Measurements from ENCODE around the gene ADARB1.

The ADARB1 gene

DNA sequence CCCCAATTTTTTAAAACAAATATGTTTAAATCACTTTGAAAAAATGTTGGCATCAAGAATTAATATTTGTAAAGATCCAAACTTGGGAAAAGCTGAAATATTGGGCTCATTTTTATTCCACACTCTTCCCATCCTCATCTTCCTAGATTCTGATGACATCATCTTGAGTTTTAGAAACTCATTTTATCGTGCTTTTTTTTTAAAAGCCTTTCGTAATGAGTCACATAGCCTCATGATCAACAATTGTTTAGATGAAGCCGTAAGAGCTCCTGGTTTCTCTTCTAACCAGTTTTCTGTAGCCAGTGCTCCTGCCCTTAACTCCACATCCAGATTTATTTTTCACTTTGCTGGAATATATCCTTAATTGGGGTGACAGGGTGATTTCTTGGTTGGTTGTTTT, 134.7 kb downstream of the ADARB1 start:
- Histone ChIP-seq H3K36me3 (ENCODE audit: insufficient read depth, insufficient read length, low read length) (peaks cover 31% of the 10 kb centered on the region), H3K27me3 (ENCODE audit: insufficient read depth, insufficient read length) (no peaks in the 10 kb centered on the region), H3K9ac (ENCODE audit: insufficient read length, low read depth) (no peak overlapping the region), H3K9me3 (ENCODE audit: insufficient read depth, low read length) (no peaks in the 10 kb centered on the region), H3K4me3 (ENCODE audit: insufficient read length, low read depth) (no peak overlapping the region), H3K4me1 (ENCODE audit: insufficient read depth, insufficient read length) (peaks cover 8% of the 10 kb centered on the region)
- no peak for DNase-seq (ENCODE audit: low read depth, low spot score)
- TF ChIP-seq ZNF274 (IDR thresholded peaks at IDR 0.05; ENCODE audit: low read depth, low read length), result no peak
- TF ChIP-seq SUZ12 (IDR thresholded peaks at IDR 0.05; ENCODE audit: extremely low read depth, insufficient read depth, insufficient read length), result no peak
- TF ChIP-seq YY1 (IDR thresholded peaks at IDR 0.05; ENCODE audit: insufficient read depth, insufficient read length), result no peak

DNA sequence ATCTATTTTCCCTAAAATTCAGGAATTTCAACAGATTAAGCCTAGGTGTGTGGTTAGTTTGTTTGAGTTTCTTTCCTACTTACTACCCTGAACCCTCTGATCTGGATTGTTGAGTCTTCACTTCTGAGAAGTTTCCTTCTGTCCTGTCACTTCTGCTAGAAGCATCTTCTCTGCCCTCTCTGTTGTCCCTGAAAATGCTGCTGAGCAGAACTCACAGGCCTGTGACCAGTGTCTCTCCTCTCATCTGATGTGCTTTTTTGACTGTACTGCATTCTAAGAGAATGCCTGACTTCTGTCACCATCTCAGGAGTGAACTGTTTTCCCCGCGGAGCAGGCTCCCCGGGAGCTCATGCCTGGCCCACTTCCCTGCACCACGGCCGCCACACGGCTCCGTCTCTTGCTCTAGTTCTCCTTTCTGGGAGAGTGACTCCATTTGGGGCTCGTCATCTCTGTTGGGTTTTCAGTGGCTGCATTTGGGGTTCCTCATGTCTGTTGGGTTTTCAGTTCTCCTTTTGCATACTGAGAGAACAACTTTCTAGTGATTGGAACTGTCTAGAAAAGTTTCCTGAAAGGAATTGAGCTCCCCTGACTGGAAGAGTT, 135.4 kb downstream of the ADARB1 start:
- no peaks in the 10 kb centered on the region for H3K27me3 ChIP-seq (ENCODE audit: insufficient read depth, insufficient read length)
- peaks cover 8% of the 10 kb centered on the region for H3K4me1 ChIP-seq (ENCODE audit: insufficient read depth, insufficient read length)
- no peak for TF ChIP-seq YY1 (IDR thresholded peaks at IDR 0.05; ENCODE audit: insufficient read depth, insufficient read length)
- no peak for TF ChIP-seq ZNF274 (IDR thresholded peaks at IDR 0.05; ENCODE audit: low read depth, low read length)
- TF ChIP-seq SUZ12 (IDR thresholded peaks at IDR 0.05; ENCODE audit: extremely low read depth, insufficient read depth, insufficient read length), result no peak
- no peak for DNase-seq (ENCODE audit: low read depth, low spot score)
- peaks cover 4% of the 10 kb centered on the region; the same call in 1 of the 2 replicates for H3K9me3 ChIP-seq (ENCODE audit: insufficient read depth, low read length)
- H3K36me3 ChIP-seq (ENCODE audit: insufficient read depth, insufficient read length, low read length), result peaks cover 24% of the 10 kb centered on the region
- no peak overlapping the region for H3K4me3 ChIP-seq (ENCODE audit: insufficient read length, low read depth)
- H3K9ac ChIP-seq (ENCODE audit: insufficient read length, low read depth), result no peak overlapping the region

DNA sequence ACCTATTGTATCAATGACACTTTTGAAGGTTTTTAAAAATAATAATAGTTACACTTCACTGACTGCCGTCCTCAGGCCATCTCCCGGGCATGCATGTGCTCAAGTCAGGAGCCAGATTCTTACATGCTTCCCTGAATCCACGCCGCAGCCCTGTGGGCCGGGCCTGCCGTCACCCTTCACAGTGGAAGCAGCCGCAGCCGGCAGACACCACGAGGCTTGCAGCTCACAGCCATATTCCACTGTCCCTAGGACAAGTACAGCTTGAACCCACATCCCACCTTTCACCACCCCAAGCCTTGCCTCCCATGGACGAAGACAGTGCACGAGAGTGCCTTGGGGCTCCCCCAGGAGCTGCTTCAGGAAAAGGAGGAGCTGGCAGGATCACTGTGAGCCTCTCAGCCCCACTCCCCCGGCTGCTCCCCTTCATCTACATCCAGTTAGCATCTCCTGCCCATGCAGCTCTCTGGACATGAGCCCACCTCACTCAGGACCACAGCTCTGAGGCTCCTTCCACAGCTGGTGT, 136.1 kb downstream of the ADARB1 start:
- peaks cover 6% of the 10 kb centered on the region for H3K9me3 ChIP-seq (ENCODE audit: insufficient read depth, low read length)
- no peak overlapping the region for H3K4me3 ChIP-seq (ENCODE audit: insufficient read length, low read depth)
- peaks cover 18% of the 10 kb centered on the region for H3K36me3 ChIP-seq (ENCODE audit: insufficient read depth, insufficient read length, low read length)
- H3K4me1 ChIP-seq (ENCODE audit: insufficient read depth, insufficient read length), result peaks cover 8% of the 10 kb centered on the region
- no peaks in the 10 kb centered on the region for H3K27me3 ChIP-seq (ENCODE audit: insufficient read depth, insufficient read length)
- no peak overlapping the region for H3K9ac ChIP-seq (ENCODE audit: insufficient read length, low read depth)
- no peak for DNase-seq (ENCODE audit: low read depth, low spot score)
- TF ChIP-seq YY1 (IDR thresholded peaks at IDR 0.05; ENCODE audit: insufficient read depth, insufficient read length), result no peak
- TF ChIP-seq ZNF274 (IDR thresholded peaks at IDR 0.05; ENCODE audit: low read depth, low read length), result no peak
- TF ChIP-seq SUZ12 (IDR thresholded peaks at IDR 0.05; ENCODE audit: extremely low read depth, insufficient read depth, insufficient read length), result no peak

DNA sequence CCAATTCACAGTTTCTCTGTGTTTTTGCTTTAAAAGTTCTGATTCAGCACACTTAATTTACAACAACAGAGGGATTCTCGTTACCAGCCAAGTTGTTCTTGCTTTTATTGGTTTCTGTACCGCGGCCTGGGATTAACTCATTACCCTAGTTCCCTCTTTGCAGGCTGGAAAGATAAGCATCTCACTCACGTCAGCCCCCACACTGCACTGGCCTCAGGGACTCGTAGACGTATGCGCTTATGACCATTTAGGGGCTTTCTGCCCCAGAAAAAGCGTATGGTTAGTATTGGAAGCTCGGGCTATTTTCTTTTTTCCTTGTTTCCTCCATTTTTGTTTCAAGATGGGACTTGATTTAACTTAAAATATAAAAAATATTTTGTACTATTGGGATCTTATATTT, 137.3 kb downstream of the ADARB1 start:
- no peak for TF ChIP-seq SUZ12 (IDR thresholded peaks at IDR 0.05; ENCODE audit: extremely low read depth, insufficient read depth, insufficient read length)
- no peak for TF ChIP-seq YY1 (IDR thresholded peaks at IDR 0.05; ENCODE audit: insufficient read depth, insufficient read length)
- no peak for TF ChIP-seq ZNF274 (IDR thresholded peaks at IDR 0.05; ENCODE audit: low read depth, low read length)

DNA sequence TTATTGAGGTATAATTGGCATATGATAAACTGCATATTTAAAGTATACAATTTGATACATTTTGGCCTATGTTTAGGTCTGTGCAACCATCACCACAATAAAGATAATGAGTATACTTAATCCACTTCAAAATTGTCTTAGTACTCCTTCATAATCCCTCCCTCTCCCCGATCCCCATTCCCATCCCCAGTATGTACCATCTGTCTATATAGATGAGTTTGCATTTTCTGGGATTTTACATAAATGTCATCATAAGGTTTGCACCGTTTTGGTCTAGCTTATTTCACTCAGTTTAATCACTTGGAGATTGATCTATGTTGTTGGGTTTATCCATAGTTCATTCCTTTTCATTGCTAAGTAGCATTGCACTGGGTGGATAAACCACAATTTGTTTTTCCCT, 139.0 kb downstream of the ADARB1 start:
- DNase-seq (ENCODE audit: low read depth, low spot score), result no peak
- TF ChIP-seq SUZ12 (IDR thresholded peaks at IDR 0.05; ENCODE audit: extremely low read depth, insufficient read depth, insufficient read length) (no peak), YY1 (IDR thresholded peaks at IDR 0.05; ENCODE audit: insufficient read depth, insufficient read length) (no peak), ZNF274 (IDR thresholded peaks at IDR 0.05; ENCODE audit: low read depth, low read length) (no peak)

More for the DNA sequence above, 137.3 kb downstream of the ADARB1 start:
- Histone ChIP-seq H3K36me3 (ENCODE audit: insufficient read depth, insufficient read length, low read length) (peaks cover 18% of the 10 kb centered on the region), H3K4me1 (ENCODE audit: insufficient read depth, insufficient read length) (peaks cover 8% of the 10 kb centered on the region), H3K27me3 (ENCODE audit: insufficient read depth, insufficient read length) (no peaks in the 10 kb centered on the region), H3K9me3 (ENCODE audit: insufficient read depth, low read length) (peaks cover 14% of the 10 kb centered on the region), H3K9ac (ENCODE audit: insufficient read length, low read depth) (no peak overlapping the region), H3K4me3 (ENCODE audit: insufficient read length, low read depth) (no peak overlapping the region)
- no peak for DNase-seq (ENCODE audit: low read depth, low spot score)

DNA sequence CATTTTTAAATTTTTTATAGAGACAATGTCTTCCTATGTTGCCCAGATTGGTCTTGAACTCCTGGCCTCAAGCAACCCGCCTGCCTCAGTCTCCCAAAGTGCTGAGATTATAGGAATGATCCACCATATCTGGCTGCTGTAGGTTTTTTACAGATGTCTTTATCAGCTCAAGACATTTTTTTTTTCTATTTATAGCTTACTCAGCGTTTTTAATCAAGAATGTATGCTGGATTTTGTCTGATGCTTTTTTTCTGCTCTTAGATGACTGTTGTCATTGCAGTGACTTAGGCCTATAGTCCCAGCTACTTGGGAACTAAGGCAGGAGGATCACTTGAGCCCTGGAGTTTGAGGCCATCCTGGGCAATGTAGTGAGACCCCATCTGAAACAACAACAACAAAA, 140.8 kb downstream of the ADARB1 start:
- Histone ChIP-seq H3K4me3 (ENCODE audit: insufficient read length, low read depth) (no peak overlapping the region), H3K4me1 (ENCODE audit: insufficient read depth, insufficient read length) (peaks cover 4% of the 10 kb centered on the region), H3K9ac (ENCODE audit: insufficient read length, low read depth) (no peak overlapping the region), H3K9me3 (ENCODE audit: insufficient read depth, low read length) (peaks cover 29% of the 10 kb centered on the region), H3K36me3 (ENCODE audit: insufficient read depth, insufficient read length, low read length) (peaks cover 14% of the 10 kb centered on the region), H3K27me3 (ENCODE audit: insufficient read depth, insufficient read length) (no peaks in the 10 kb centered on the region)
- TF ChIP-seq SUZ12 (IDR thresholded peaks at IDR 0.05; ENCODE audit: extremely low read depth, insufficient read depth, insufficient read length) (no peak), ZNF274 (IDR thresholded peaks at IDR 0.05; ENCODE audit: low read depth, low read length) (no peak), YY1 (IDR thresholded peaks at IDR 0.05; ENCODE audit: insufficient read depth, insufficient read length) (no peak)
- DNase-seq (ENCODE audit: low read depth, low spot score), result no peak

More for the DNA sequence above, 139.0 kb downstream of the ADARB1 start:
- H3K27me3 ChIP-seq (ENCODE audit: insufficient read depth, insufficient read length), result no peaks in the 10 kb centered on the region
- peaks cover 29% of the 10 kb centered on the region for H3K9me3 ChIP-seq (ENCODE audit: insufficient read depth, low read length)
- peaks cover 15% of the 10 kb centered on the region for H3K36me3 ChIP-seq (ENCODE audit: insufficient read depth, insufficient read length, low read length)
- no peak overlapping the region for H3K9ac ChIP-seq (ENCODE audit: insufficient read length, low read depth)
- peaks cover 6% of the 10 kb centered on the region for H3K4me1 ChIP-seq (ENCODE audit: insufficient read depth, insufficient read length)
- H3K4me3 ChIP-seq (ENCODE audit: insufficient read length, low read depth), result no peak overlapping the region

DNA sequence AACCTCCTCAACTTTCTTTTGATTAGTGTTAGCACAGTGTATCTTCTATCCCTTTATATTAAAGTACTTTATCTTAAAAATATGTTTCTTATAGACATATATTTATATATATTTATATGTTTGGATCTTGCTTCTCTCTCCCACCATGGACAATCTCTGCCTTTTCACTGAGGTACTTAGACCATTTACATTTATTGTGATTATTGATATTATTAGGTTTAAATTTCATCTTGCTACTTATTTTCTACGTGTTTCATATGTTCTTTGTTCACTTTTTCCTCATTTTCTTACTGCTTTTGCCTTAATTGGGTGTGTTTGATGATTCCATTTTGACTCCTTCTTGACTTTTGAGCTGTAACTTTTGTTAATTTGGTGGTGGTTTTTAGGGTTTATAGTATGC, 142.6 kb downstream of the ADARB1 start:
- no peak for TF ChIP-seq YY1 (IDR thresholded peaks at IDR 0.05; ENCODE audit: insufficient read depth, insufficient read length)
- TF ChIP-seq SUZ12 (IDR thresholded peaks at IDR 0.05; ENCODE audit: extremely low read depth, insufficient read depth, insufficient read length), result no peak
- TF ChIP-seq ZNF274 (IDR thresholded peaks at IDR 0.05; ENCODE audit: low read depth, low read length), result no peak
- Histone ChIP-seq H3K4me1 (ENCODE audit: insufficient read depth, insufficient read length) (no peaks in the 10 kb centered on the region), H3K27me3 (ENCODE audit: insufficient read depth, insufficient read length) (no peaks in the 10 kb centered on the region), H3K4me3 (ENCODE audit: insufficient read length, low read depth) (no peak overlapping the region), H3K9ac (ENCODE audit: insufficient read length, low read depth) (no peak overlapping the region), H3K36me3 (ENCODE audit: insufficient read depth, insufficient read length, low read length) (peaks cover 21% of the 10 kb centered on the region), H3K9me3 (ENCODE audit: insufficient read depth, low read length) (peaks cover 29% of the 10 kb centered on the region)
- no peak for DNase-seq (ENCODE audit: low read depth, low spot score)

All from NT2/D1 (cell line).